ENCODE results near the gene ABHD4. TPM values are rescaled to one million over a fixed set of nuclear protein-coding genes. Genes with fewer than 3 reads are reported as not detected.

ABHD4 gene
- total RNA-seq, 1 donor = 7.5 TPM

DNA sequence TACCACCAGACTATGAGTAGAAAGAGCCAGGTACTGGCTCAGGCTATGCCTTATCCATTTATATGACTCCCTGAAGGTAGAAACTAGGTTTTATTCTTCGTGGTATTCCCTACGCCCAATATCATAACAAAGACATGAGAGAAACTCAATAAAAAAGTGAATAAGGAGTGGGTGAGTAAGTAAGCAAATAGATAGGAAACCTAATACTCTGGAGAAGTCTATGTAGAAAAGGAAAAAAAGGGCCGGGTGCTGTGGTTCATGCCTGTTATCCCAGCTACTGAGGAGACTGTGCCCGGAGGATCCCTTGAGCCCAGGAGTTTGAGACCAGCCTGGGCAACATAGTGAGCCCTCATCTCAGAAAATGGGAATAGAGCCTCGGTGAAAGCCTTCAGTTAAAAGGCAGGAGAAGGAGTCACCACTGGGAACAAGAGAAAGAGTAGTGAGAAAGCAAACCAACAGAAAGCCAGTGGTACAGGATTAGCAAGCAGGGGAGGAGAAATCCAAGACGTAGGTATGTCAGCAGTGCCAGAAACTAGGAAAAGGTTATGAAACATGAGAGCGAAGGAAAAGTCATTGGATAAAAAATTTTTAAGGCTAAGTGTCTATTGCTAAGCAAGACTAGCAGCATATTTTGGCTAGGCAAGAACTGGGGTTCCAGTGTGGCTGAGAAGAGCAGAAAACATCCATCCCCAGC lies 52.1 kb downstream of the ABHD4 start:
- Histone ChIP-seq H3K4me3 (ENCODE audit: low read length) (no peak overlapping the region), H3K4me1 (ENCODE audit: insufficient read depth, low read length) (peaks cover 13% of the 10 kb centered on the region)

DNA sequence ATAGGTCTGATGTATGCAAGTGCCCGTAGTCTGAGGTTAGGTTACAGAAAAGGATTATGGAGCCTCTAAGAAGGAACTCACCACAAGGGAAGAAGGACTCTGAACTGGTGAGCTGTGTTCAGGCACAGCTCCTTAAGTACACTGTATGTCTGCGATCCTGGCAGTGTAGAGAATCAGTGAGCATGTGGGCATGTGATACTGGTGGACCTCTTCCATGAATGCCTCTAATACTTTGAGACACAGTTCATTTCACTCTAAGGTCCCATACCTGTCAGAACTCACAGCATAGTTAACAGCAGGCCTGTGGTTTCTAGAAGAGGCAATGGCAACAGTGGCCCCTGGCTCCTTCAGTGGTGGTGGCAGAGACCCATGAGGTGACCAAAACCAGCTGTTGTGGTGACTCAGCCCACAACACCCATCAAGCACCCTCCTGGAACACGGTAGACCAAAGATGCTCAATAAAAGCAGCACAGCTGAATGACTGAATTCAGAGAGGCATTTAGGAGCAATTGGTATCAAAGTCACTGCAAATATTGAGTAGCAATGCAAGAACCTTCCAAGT lies 52.9 kb downstream of the ABHD4 start:
- Histone ChIP-seq H3K27me3 (ENCODE audit: insufficient read depth, low read length) (no peaks in the 10 kb centered on the region), H3K9me3 (ENCODE audit: low read depth, low read length) (no peaks in the 10 kb centered on the region), H3K4me1 (ENCODE audit: insufficient read depth, low read length) (peaks cover 11% of the 10 kb centered on the region), H3K4me3 (ENCODE audit: low read length) (no peak overlapping the region)

More for the DNA sequence above, 52.1 kb downstream of the ABHD4 start:
- no peaks in the 10 kb centered on the region for H3K27me3 ChIP-seq (ENCODE audit: insufficient read depth, low read length)
- H3K9me3 ChIP-seq (ENCODE audit: low read depth, low read length) = no peaks in the 10 kb centered on the region

DNA sequence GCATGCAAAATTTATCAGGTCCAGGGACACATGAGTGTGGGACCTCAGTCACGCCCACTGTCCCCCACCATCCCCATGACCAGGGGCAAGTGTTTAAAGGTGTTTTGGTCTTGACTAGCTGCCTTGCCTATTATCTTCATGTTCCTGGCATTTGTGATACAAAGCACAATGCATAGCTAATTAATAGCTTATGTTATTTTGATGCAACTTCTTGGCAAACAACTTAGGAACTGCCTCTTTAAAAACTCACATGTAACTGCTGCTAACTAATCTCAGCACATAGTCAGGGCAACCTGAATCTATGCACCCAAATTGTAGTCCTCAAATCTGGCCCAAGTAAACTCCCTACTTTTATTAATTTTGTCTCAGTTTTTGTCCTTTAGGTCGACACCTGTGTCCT lies 53.5 kb downstream of the ABHD4 start:
- Histone ChIP-seq H3K27me3 (ENCODE audit: insufficient read depth, low read length) (no peaks in the 10 kb centered on the region), H3K9me3 (ENCODE audit: low read depth, low read length) (no peaks in the 10 kb centered on the region)

DNA sequence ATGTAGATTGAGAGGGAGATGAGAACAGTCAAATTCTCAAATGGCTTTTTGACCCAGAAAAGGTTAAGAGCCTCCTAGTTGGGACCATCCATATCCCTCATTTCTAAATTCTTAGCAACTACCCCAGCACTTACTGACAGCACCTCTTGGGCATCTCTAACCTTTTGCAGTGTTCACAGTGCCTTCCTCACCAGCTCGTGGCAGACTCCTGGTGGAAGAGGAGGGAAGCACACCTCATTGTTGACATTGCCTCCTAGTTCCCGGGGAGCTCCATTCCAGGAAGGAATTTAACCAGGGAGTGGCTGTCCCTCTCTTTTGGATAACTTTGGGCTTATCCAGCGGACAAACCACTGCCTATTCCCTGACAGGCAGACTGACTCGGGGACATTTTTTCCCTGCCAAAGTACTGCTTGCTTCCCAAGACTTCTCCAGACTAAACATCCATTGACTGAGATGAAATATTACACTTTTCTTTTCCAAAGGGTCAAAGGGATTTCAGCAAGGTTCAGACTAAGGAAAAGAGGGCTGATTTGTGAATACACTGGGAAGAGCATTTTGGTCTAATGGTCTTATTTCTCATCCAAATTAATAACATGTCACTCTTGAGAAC lies 55.0 kb downstream of the ABHD4 start:
- Histone ChIP-seq H3K4me3 (ENCODE audit: low read length) (no peak overlapping the region), H3K27me3 (ENCODE audit: insufficient read depth, low read length) (no peaks in the 10 kb centered on the region), H3K4me1 (ENCODE audit: insufficient read depth, low read length) (no peaks in the 10 kb centered on the region), H3K9me3 (ENCODE audit: low read depth, low read length) (no peaks in the 10 kb centered on the region)

More for the DNA sequence above, 53.5 kb downstream of the ABHD4 start:
- no peak overlapping the region for H3K4me3 ChIP-seq (ENCODE audit: low read length)
- peaks cover 7% of the 10 kb centered on the region for H3K4me1 ChIP-seq (ENCODE audit: insufficient read depth, low read length)

DNA sequence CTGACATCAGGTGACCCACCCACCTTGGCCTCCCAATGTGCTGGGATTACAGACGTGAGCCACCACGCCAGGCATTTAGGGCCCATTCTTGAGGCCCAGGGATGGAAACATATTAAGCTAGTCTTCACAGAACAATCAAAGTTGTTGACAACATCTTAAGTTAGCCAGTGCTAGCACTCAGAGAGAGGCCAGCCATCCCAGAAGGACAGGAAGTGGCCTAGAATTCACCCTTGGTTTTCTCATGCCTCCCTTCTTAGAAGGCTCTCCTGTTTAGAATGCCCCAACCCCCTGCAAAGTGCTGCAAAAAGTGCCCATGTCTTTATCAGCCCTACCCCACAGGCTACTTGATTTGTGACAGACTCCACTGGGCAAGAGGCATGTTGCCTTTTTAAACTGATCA lies 58.1 kb downstream of the ABHD4 start:
- H3K4me1 ChIP-seq (ENCODE audit: insufficient read depth, low read length) = no peaks in the 10 kb centered on the region
- H3K4me3 ChIP-seq (ENCODE audit: low read length) = no peak overlapping the region
- no peaks in the 10 kb centered on the region for H3K27me3 ChIP-seq (ENCODE audit: insufficient read depth, low read length)
- no peaks in the 10 kb centered on the region for H3K9me3 ChIP-seq (ENCODE audit: low read depth, low read length)

DNA sequence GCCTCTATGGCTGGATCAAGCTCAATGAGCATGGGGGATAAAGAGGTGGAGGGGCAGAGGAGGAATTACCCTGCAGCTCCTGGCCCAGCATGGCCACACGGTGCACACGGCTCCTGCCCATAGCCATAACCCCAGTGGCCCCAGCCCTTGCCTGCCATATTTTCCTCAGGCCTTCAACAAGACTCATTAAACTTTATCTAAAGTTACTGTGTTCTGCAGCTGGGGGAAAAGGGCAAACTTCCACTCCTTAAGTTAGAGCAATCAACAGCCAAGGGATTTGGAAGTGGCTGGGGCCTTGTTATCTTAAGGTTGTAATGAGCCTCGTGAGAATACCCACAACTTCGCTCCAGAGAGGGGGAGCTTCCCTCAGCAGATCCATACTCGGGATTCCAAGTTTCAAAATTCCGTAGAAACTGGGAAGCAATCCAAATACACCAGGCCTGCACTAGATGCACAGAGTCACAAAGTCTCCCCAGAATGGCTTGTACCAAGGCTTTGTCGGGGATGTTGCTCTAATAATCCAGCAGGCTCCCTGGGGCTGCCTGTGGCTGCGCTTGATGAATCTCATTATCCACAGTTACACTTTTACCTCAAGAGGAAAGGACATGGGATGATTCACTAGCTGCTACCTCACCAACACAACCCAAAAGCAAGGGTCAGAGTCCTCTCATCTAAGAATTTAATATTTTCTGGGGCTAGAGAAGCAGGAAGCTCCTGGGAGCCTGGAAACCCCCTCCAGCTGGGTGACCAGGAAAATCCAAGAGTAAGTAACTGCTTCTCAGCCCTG lies 59.0 kb downstream of the ABHD4 start:
- Histone ChIP-seq H3K4me1 (ENCODE audit: insufficient read depth, low read length) (no peaks in the 10 kb centered on the region), H3K4me3 (ENCODE audit: low read length) (no peak overlapping the region), H3K9me3 (ENCODE audit: low read depth, low read length) (no peaks in the 10 kb centered on the region), H3K27me3 (ENCODE audit: insufficient read depth, low read length) (no peaks in the 10 kb centered on the region)

DNA sequence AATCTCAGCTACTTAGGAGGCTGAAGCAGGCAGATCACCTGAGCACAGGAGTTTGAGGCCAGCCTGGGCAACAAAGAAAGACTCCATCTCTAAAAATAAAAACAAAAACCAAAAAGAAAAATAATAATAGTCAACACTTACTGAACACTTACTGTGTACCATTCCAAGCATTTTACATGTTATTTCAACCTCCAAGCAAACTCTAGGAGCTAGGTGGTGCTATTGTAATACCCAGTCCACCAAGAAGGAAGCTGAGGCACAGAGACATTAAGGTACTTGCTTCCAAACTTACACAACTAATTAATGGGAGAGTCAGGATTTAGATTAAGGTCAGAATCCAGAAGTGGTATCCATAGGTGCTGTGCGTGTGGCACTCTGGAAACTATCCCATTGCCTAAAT lies 59.8 kb downstream of the ABHD4 start:
- Histone ChIP-seq H3K4me3 (ENCODE audit: low read length) (no peak overlapping the region), H3K9me3 (ENCODE audit: low read depth, low read length) (no peaks in the 10 kb centered on the region), H3K4me1 (ENCODE audit: insufficient read depth, low read length) (no peaks in the 10 kb centered on the region), H3K27me3 (ENCODE audit: insufficient read depth, low read length) (no peaks in the 10 kb centered on the region)

DNA sequence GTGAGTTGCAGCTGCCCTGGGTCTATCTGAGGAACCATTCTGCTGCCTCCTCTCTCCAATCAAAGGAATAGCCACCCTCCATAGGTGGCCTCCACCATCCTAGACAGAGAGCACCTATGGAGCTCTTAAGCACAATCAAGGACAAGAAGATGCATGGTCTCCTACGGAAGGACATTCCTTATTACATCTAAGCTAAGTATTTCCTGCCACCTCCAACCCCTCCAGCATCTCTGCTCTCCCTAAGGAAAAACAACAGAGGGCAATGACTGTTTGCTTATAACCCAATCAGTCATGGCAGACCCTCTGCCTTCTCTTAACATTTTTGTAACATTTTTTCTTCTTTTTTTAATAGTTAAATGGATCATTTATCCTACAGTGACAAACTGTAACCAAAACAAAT lies 60.8 kb downstream of the ABHD4 start:
- Histone ChIP-seq H3K27me3 (ENCODE audit: insufficient read depth, low read length) (no peaks in the 10 kb centered on the region), H3K9me3 (ENCODE audit: low read depth, low read length) (no peaks in the 10 kb centered on the region), H3K4me3 (ENCODE audit: low read length) (no peak overlapping the region), H3K4me1 (ENCODE audit: insufficient read depth, low read length) (no peaks in the 10 kb centered on the region)

DNA sequence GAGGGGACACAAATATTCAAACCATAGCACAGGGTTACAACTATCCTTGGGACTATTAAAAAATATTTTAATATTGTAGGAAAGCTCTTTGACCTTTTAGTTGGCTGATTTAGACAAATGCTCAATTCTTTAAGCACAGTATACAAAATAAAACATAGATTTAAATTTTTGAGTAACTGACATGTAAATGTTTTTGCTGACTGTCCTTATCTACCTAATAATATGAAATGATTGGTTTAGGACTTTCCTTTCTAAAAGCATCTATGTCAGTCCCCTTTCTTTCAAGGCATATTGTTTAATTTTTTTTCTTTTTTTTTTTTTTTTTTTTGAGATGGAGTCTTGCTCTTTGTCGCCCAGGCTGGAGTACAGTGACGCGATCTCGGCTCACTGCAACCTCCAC lies 62.6 kb downstream of the ABHD4 start:
- H3K27me3 ChIP-seq (ENCODE audit: insufficient read depth, low read length) = no peaks in the 10 kb centered on the region

More for the DNA sequence above, 62.6 kb downstream of the ABHD4 start:
- no peaks in the 10 kb centered on the region for H3K9me3 ChIP-seq (ENCODE audit: low read depth, low read length)
- H3K4me3 ChIP-seq (ENCODE audit: low read length) = no peak overlapping the region
- no peaks in the 10 kb centered on the region for H3K4me1 ChIP-seq (ENCODE audit: insufficient read depth, low read length)

Other genes with a start within 250 kb of the ABHD4 start
- 83.6 TPM for gene DAD1, start 9.1 kb upstream of the ABHD4 start, total RNA-seq
- gene OR6J1, start 46.1 kb downstream of the ABHD4 start, total RNA-seq = not detected
- gene OXA1L, start 168.4 kb downstream of the ABHD4 start, total RNA-seq = 128 TPM
- gene SLC7A7, start 217.1 kb downstream of the ABHD4 start, total RNA-seq = 74.8 TPM
- 8.7 TPM for gene MRPL52, start 231.6 kb downstream of the ABHD4 start, total RNA-seq
- gene MMP14, start 238.3 kb downstream of the ABHD4 start, total RNA-seq = 2.9 TPM